Heart left ventricle (tissue), 16 donors: ENCODE results near the gene LMF1. TPM values are rescaled to one million over a fixed set of nuclear protein-coding genes. Genes with fewer than 3 reads are reported as not detected.

Experiments
- ATAC-seq, 4 donors: fragments of 200-7000 bp; cut with Tn5 transposase; one replicate each; pipeline ENCODE4 v1.9.1; 2020 to 2022; ENCODE audit warnings: moderate library complexity in 4 of 4, mild to moderate bottlenecking in 3 of 4, moderate number of reproducible peaks in 1 of 4
- DNase-seq, 5 donors: peaks; one replicate each; pipeline ENCODE4 v3.0.0-alpha.2; 2020
- H3K27ac ChIP-seq, 12 donors: fragments of 200-600 bp; sonication (generic) in 4 of 12; one replicate each; pipeline versions ENCODE4 v1.5.0 to v1.8.0; 2016 to 2022; ENCODE audit warnings: mild to moderate bottlenecking in 2 of 12
- H3K27me3 ChIP-seq, 9 donors: fragments of 200-600 bp; sonication (generic) in 2 of 9; one replicate each; pipeline versions ENCODE4 v1.5.1 to v1.8.0; 2016 to 2022; ENCODE audit warnings: mild to moderate bottlenecking in 3 of 9
- H3K36me3 ChIP-seq, 9 donors: fragments of 200-600 bp; sonication (generic) in 2 of 9; one replicate each; pipeline versions ENCODE4 v1.5.0 to v1.8.0; 2018 to 2022; ENCODE audit warnings: mild to moderate bottlenecking in 2 of 9
- H3K4me1 ChIP-seq, 12 donors: fragments of 200-600 bp; sonication (generic) in 4 of 12; one replicate each; pipeline versions ENCODE4 v1.5.0 to v1.8.0; 2016 to 2022; ENCODE audit warnings: mild to moderate bottlenecking in 3 of 12
- H3K4me3 ChIP-seq, 12 donors: fragments of 200-600 bp; sonication (generic) in 4 of 12; one replicate each; pipeline versions ENCODE4 v1.5.0 to v1.8.0; 2017 to 2022; ENCODE audit warnings: mild to moderate bottlenecking in 9 of 12, moderate library complexity in 4 of 12
- H3K9me3 ChIP-seq, 12 donors: fragments of 200-600 bp; sonication (generic) in 4 of 12; one replicate each; pipeline versions ENCODE4 v1.5.0 to v1.8.0; 2016 to 2022; ENCODE audit warnings: mild to moderate bottlenecking in 1 of 12
- CTCF ChIP-seq, 12 donors: fragments of 200-600 bp; sonication (generic) in 4 of 12; IDR thresholded peaks; one replicate each; pipeline versions ENCODE4 v1.5.0 to v1.8.0; 2018 to 2022; ENCODE audit warnings: antibody characterized with exemption in 12 of 12, mild to moderate bottlenecking in 5 of 12
- POLR2A ChIP-seq, 2 donors: fragments of 450-650 bp; IDR thresholded peaks; one replicate each; pipeline ENCODE4 v1.6.1; 2017; ENCODE audit warnings: antibody characterized with exemption in 2 of 2, mild to moderate bottlenecking in 2 of 2, moderate library complexity in 2 of 2
- WGBS, 4 donors: extraction: QIAGEN DNeasy Blood & Tissue Kit in 2 of 4; methylation state at CpG; one replicate each; pipeline versions ENCODE4 v1.1.5 to v1.1.7; 2013 to 2018; 5-methylcytosine and 5-hydroxymethylcytosine counted together
- intact Hi-C, 10 donors: fragments of 100-400 bp; cut with DNase I; formaldehyde crosslinking; loops; one replicate each; pipeline versions ENCODE4 v1.11.1 to v1.14.2; 2022
- polyA plus RNA-seq, 2 donors: library from polyadenylated mRNA; stranded (reverse); fragments of 200-250 nt; gene quantifications; one replicate each; pipeline ENCODE4 v1.2.3, GENCODE V29; 2013
- total RNA-seq, 9 donors: library from RNA; depleted of rRNA in 2 of 9; stranded (reverse); fragments of >200 nt in 2 of 9; fragmentation: NEBNext Ultra II Directional in 3 of 9; extraction: Animal tissue kit (Norgen Biotek cat#: 25700) in 3 of 9; gene quantifications; one replicate each; pipeline versions ENCODE4 v1.1.0 to v1.2.4, GENCODE V29; 2016 to 2023
- donor health status: ischemic (EF 13 %, LVEDD 7.1; RV severe dilation, severe dysfunction).
- donor health status: healthy with polysubstance abuse.
- donor health status: DM: no; HTN: yes; CAD: no.
- donor health status: DM: no; HTN: no; CAD: no.
- donor health status: ischemic (EF 25% LVEDD 6.9; RV normal size, moderate dysfunction).
- donor health status: ischemic (EF 25% LVEDD 5.7; RV mildly dilated, moderate dysfunction).
- donor health status: healthy.
- donor health status: DM: yes; HTN: yes; CAD: no.
- donor health status: ischemic (EF 35%, LVEDD 5.7; RV mildly dilated, moderate dysfunction).
- donor health status: nonischemic (EF 11% LVEDD 7.7; RV severe dilation, severe dysfunction).
- donor health status: DM: yes; HTN: yes; CAD: no.
- donor health status: PGD.
- donor health status: ischemic (EF 29% LVEDD 5.4; RV normal size, mild dysfunction).
- donor health status: nonischemic (EF 23%, LVEDD 6.1; RV moderate dilation, normal function).

LMF1 gene
- total and polyA plus RNA-seq, 11 donors: 4.3 to 19.2 (median 7.1) TPM

- H3K27ac ChIP-seq: no peak overlapping the region
- peaks cover 0 to 42% (median 0%) of the 10 kb centered on the region in 9 donors for H3K27me3 ChIP-seq
- ATAC-seq: peak in 3 of 4 donors; percentile 5 to 44 (median 37)
- H3K36me3 ChIP-seq: no peaks in the 10 kb centered on the region
- DNase-seq: no peak
- H3K9me3 ChIP-seq: no peaks in the 10 kb centered on the region
- WGBS, 4 donors: 75 to 78% (median 77%) methylated on average over 42 to 46 of the region's 46 CpGs
- intact Hi-C loops: no loop called here
- no peak for TF ChIP-seq POLR2A (IDR thresholded peaks at IDR 0.05)
- no peak for TF ChIP-seq CTCF (IDR thresholded peaks at IDR 0.05)
- H3K4me3 ChIP-seq: no peak overlapping the region
- peaks cover 0 to 7% (median under 1%) of the 10 kb centered on the region in 12 donors for H3K4me1 ChIP-seq
Observed at GRCh38 chr16:1002399-1003166, 31.8 kb upstream of the LMF1 start.

- Histone ChIP-seq H3K4me3 (no peak overlapping the region), H3K36me3 (no peaks in the 10 kb centered on the region), H3K9me3 (peaks cover 0 to 5% (median under 1%) of the 10 kb centered on the region in 12 donors), H3K27ac (no peak overlapping the region), H3K27me3 (peaks cover 0 to 43% (median 8%) of the 10 kb centered on the region in 9 donors), H3K4me1 (peaks cover 0 to 8% (median 3%) of the 10 kb centered on the region in 12 donors)
- ATAC-seq: no peak
- DNase-seq: no peak
- TF ChIP-seq POLR2A (IDR thresholded peaks at IDR 0.05): no peak
- no peak for TF ChIP-seq CTCF (IDR thresholded peaks at IDR 0.05)
- intact Hi-C loops: no loop called here
- 90 to 100% (median 97%) methylated on average over 5 to 11 of the region's 11 CpGs for WGBS, 4 donors
Observed at GRCh38 chr16:1001096-1001495, 30.3 kb upstream of the LMF1 start.

- TF ChIP-seq POLR2A (IDR thresholded peaks at IDR 0.05) (no peak), CTCF (IDR thresholded peaks at IDR 0.05) (no peak)
- Histone ChIP-seq H3K27ac (no peak overlapping the region), H3K36me3 (no peaks in the 10 kb centered on the region), H3K4me3 (no peak overlapping the region), H3K27me3 (peaks cover 0 to 43% (median 8%) of the 10 kb centered on the region in 9 donors), H3K9me3 (peaks cover 0 to 10% (median 4%) of the 10 kb centered on the region in 12 donors), H3K4me1 (peaks cover 0 to 8% (median 3%) of the 10 kb centered on the region in 12 donors)
- intact Hi-C loops: no loop called here
- ATAC-seq (no peak), DNase-seq (no peak)
- WGBS, 4 donors: 89 to 92% (median 90%) methylated on average over 12 to 17 of the region's 17 CpGs
Observed at GRCh38 chr16:1000608-1001007, 29.8 kb upstream of the LMF1 start.

- ATAC-seq: no peak
- no peak for DNase-seq
- 73 to 85% (median 83%) methylated on average over 7 to 11 of the region's 11 CpGs for WGBS, 4 donors
- intact Hi-C loops: no loop called here
- no peak for TF ChIP-seq POLR2A (IDR thresholded peaks at IDR 0.05)
- TF ChIP-seq CTCF (IDR thresholded peaks at IDR 0.05): no peak
- Histone ChIP-seq H3K27me3 (peaks cover 0 to 43% (median 8%) of the 10 kb centered on the region in 9 donors), H3K36me3 (no peaks in the 10 kb centered on the region), H3K4me3 (no peak overlapping the region), H3K27ac (no peak overlapping the region), H3K9me3 (peaks cover 0 to 19% (median 14%) of the 10 kb centered on the region in 12 donors), H3K4me1 (peaks cover 0 to 8% (median 3%) of the 10 kb centered on the region in 12 donors)
Observed at GRCh38 chr16:999677-1000076, 28.9 kb upstream of the LMF1 start.
